C4-2B (cell line): ENCODE data around the gene GNB2.
"Not testable (repeated sequence)": the region's sequence is repeated elsewhere in the genome, so short reads cannot be mapped to it uniquely, and the experiment has no call there.

ENCODE experiments used
- H3K27ac ChIP-seq: fragments of 450-650 bp; 2 replicates; pipeline ENCODE4 v1.5.1; 2017
- ZFX ChIP-seq: fragments of 450-650 bp; IDR thresholded peaks from 2 replicates; pipeline ENCODE4 v1.6.1; 2017
- TF ChIP-seq, protein P1 (sequence below): fragments of 450-650 bp; conservative IDR thresholded peaks from 2 replicates; pipeline ENCODE4 v1.5.1; 2017; ENCODE audit warnings: mild to moderate bottlenecking

The GNB2 gene

GRCh38 chr7:100696123-100696521, 22.6 kb downstream of the GNB2 start:
- TF ChIP-seq, protein P1, sequence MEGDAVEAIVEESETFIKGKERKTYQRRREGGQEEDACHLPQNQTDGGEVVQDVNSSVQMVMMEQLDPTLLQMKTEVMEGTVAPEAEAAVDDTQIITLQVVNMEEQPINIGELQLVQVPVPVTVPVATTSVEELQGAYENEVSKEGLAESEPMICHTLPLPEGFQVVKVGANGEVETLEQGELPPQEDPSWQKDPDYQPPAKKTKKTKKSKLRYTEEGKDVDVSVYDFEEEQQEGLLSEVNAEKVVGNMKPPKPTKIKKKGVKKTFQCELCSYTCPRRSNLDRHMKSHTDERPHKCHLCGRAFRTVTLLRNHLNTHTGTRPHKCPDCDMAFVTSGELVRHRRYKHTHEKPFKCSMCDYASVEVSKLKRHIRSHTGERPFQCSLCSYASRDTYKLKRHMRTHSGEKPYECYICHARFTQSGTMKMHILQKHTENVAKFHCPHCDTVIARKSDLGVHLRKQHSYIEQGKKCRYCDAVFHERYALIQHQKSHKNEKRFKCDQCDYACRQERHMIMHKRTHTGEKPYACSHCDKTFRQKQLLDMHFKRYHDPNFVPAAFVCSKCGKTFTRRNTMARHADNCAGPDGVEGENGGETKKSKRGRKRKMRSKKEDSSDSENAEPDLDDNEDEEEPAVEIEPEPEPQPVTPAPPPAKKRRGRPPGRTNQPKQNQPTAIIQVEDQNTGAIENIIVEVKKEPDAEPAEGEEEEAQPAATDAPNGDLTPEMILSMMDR: no peak
- no peak for TF ChIP-seq ZFX
- no peak overlapping the region for H3K27ac ChIP-seq

GRCh38 chr7:100699018-100699417, 25.5 kb downstream of the GNB2 start:
- TF ChIP-seq, protein P1: no peak
- no peak for TF ChIP-seq ZFX
- H3K27ac ChIP-seq: no peak overlapping the region

DNA sequence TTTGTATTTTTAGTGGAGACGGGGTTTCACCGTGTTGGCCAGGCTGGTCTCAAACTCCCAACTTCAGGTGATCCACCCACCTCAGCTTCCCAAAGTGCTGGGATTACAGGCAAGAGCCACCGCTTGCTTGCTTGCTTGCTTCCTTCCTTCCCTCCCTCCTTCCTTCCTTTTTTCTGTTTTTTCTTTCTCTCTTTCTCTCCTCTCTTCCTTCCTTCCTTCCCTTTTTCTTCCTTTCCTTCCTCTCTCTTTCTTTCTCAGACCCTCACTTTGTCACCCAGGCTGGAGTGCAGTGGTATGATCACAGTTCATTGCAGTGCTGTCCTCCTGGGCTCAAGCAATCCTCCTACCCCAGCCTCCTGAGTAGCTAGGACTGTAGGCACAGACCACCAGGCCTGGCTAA, 27.5 kb downstream of the GNB2 start:
- H3K27ac ChIP-seq: not testable (repeated sequence)

- peak overlapping the region; percentile 91 for H3K27ac ChIP-seq
- no peak for TF ChIP-seq ZFX
- TF ChIP-seq, protein P1: peak; percentile 99
These were observed 31.8 kb downstream of the GNB2 start for GRCh38 chr7:100705320-100705752.

DNA sequence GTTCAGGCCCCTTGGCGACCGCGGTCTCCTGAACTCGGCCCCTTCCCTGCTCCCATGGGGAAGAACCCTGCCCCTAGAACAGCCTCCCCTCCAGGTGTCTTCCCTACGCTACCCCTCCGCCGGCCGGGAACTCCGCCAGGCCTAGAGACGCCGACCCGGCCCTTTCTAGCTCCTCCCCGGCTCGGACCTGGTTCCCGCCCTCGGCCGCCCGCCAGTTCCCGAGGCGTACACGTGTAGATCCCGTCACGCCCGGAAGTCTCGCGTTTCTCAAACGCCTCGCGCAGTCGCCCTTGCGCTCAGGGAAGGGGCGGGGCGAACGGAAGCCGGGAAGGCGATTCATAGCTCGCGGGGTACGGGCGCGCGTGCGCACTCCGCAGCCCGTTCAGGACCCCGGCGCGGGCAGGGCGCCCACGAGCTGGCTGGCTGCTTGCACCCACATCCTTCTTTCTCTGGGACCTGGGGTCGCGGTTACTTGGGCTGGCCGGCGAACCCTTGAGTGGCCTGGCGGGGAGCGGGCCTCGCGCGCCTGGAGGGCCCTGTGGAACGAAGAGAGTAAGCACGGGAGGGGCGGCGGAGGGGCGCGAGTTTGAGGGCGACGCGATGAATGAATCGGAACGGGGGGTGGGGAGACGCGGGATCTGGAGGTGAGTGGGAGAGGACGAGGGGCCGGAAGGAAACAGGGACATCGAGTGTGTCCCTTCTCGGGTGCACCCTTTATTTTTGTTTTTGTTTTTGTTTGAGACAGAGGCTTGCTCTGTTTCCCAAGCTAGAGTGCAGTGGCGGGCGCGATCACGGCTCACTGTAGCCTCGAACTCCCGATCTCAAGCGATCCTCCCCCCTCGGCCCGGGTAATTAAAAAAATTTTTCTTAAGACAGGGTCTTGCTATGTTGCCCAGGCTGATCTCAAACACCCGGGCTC, 32.5 kb downstream of the GNB2 start, which contains the start of gene POP7:
TSS of gene POP7 (plus strand) at position 369 of the 919 bp plus-strand sequence. CDS start 710 bp downstream, outside the sequence.
- TF ChIP-seq ZFX: peak; percentile 81; the same call in 1 of the 2 replicates
- TF ChIP-seq, protein P1: no peak
- peak within 1 kb of the TSS; percentile 91 for H3K27ac ChIP-seq

- peak overlapping the region; percentile 91 for H3K27ac ChIP-seq
These were observed 33.3 kb downstream of the GNB2 start for GRCh38 chr7:100706672-100707311.

DNA sequence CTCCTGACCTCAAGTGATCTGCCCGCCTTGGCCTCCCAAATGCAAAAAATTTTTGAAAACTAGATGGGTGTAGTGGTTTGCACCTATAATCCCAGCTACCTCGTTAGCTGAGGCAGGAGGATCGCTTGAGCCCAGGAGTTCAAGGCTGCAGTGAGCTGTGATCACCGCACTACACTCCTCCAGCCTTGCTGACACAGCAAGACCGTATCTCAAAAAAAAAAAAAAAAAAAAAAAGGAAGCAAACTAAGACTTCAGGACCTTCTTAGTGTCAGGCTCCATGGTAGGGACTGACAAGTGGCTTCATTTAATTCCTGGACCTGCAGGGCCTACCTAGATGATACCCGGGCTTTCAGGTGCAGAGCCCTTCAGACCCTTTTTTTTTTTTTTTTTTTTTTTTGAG, 34.9 kb downstream of the GNB2 start:
- TF ChIP-seq ZFX: no peak
- TF ChIP-seq, protein P1: no peak
- no peak overlapping the region for H3K27ac ChIP-seq

More at GRCh38 chr7:100706672-100707311, 33.3 kb downstream of the GNB2 start:
- TF ChIP-seq, protein P1: no peak
- TF ChIP-seq ZFX: no peak
